SU-DHL-6 (cell line): ENCODE results near the gene HDAC5.
"Not testable (repeated sequence)": the region's sequence is repeated elsewhere in the genome, so short reads cannot be mapped to it uniquely, and the experiment has no call there.

ENCODE experiments used
- H2AFZ ChIP-seq: fragments of 200-600 bp; sonication (generic); 2 replicates; pipeline ENCODE4 v1.6.1; 2014; ENCODE audit warnings: low read depth, mild to moderate bottlenecking, moderate library complexity, mixed read lengths, antibody characterized with exemption, low read length; ENCODE audit not compliant: severe bottlenecking
- H3F3A ChIP-seq: fragments of 200-600 bp; shearing (Covaris generic); 2 replicates; pipeline ENCODE4 v1.6.0; 2016; ENCODE audit warnings: antibody characterized with exemption, mild to moderate bottlenecking; ENCODE audit not compliant: insufficient read depth
- H3K27ac ChIP-seq: fragments of 200-600 bp; sonication (generic); 2 replicates; pipeline ENCODE4 v1.5.1; 2016; ENCODE audit warnings: low read depth, mild to moderate bottlenecking, low read length, moderate library complexity, mixed read lengths
- H3K27me3 ChIP-seq: fragments of 200-600 bp; sonication (generic), shearing (Covaris generic); 2 replicates; pipeline ENCODE4 v1.6.0; 2014; ENCODE audit warnings: mild to moderate bottlenecking, low read length
- H3K36me3 ChIP-seq: fragments of 200-600 bp; sonication (generic); 2 replicates; pipeline ENCODE4 v1.6.1; 2014; ENCODE audit warnings: mild to moderate bottlenecking, low read length, mixed read lengths
- H3K4me2 ChIP-seq: fragments of 300-600, 200-600 bp; shearing (Covaris generic), sonication (generic); 2 replicates; pipeline ENCODE4 v1.6.0; 2014; ENCODE audit warnings: low read length, low read depth, mild to moderate bottlenecking; ENCODE audit not compliant: poor library complexity, severe bottlenecking
- H3K4me3 ChIP-seq: fragments of 200-600 bp; sonication (generic); 2 replicates; pipeline ENCODE4 v1.5.1; 2014; ENCODE audit warnings: antibody characterized with exemption, low read length, mild to moderate bottlenecking, mixed read lengths; ENCODE audit not compliant: insufficient read depth, poor library complexity, severe bottlenecking
- H3K79me2 ChIP-seq: fragments of 200-600 bp; sonication (generic); 2 replicates; pipeline ENCODE4 v1.6.1; 2014; ENCODE audit warnings: mild to moderate bottlenecking, low read length, moderate library complexity; ENCODE audit not compliant: insufficient read depth
- H3K9ac ChIP-seq: fragments of 200-600 bp; sonication (generic); 2 replicates; pipeline ENCODE4 v1.7.0; 2014; ENCODE audit warnings: mild to moderate bottlenecking, low read length
- H3K9me2 ChIP-seq: fragments of 200-600 bp; sonication (generic); replicated peaks from 2 replicates; pipeline ENCODE4 v1.6.1; 2014; ENCODE audit warnings: low read length; ENCODE audit not compliant: insufficient read depth
- H3K9me3 ChIP-seq: fragments of 200-600 bp; sonication (generic); 2 replicates; pipeline ENCODE4 v1.6.1; 2014; ENCODE audit warnings: low read length, mixed read lengths; ENCODE audit not compliant: insufficient read depth
- H4K20me1 ChIP-seq: fragments of 200-600 bp; sonication (generic); 2 replicates; pipeline ENCODE4 v1.6.1; 2014; ENCODE audit warnings: low read depth, mild to moderate bottlenecking, antibody characterized with exemption, low read length, moderate library complexity, mixed read lengths
- CTCF ChIP-seq: fragments of 200-600 bp; sonication (generic); IDR thresholded peaks from one replicate; pipeline ENCODE4 v1.5.1; 2017; ENCODE audit warnings: antibody characterized with exemption, mild to moderate bottlenecking, low read length, moderate library complexity; ENCODE audit not compliant: insufficient read depth, poor library complexity, severe bottlenecking
- EZH2phosphoT487 ChIP-seq: fragments of 200-600 bp; sonication (generic), shearing (Covaris generic); conservative IDR thresholded peaks from 2 replicates; pipeline ENCODE4 v1.6.1; 2018; ENCODE audit warnings: mild to moderate bottlenecking, antibody characterized with exemption, low read length, moderate library complexity, mixed read lengths

Gene HDAC5

GRCh38 chr17:44053125-44053872, 70.1 kb downstream of the HDAC5 start:
- Histone ChIP-seq H4K20me1 (0 out of 2 replicates have a peak, but pooled peaks cover 6% of the 10 kb centered on the region), H3K36me3 (peaks cover 15% of the 10 kb centered on the region; the same call in 1 of the 2 replicates), H3K4me3 (no peak overlapping the region), H3K9me3 (no peaks in the 10 kb centered on the region), H3K27me3 (no peaks in the 10 kb centered on the region), H3K9ac (no peak overlapping the region), H3K9me2 (no peaks in the 10 kb centered on the region), H3F3A (no peaks in the 10 kb centered on the region), H3K27ac (no peak overlapping the region), H3K4me2 (no peak overlapping the region), H2AFZ (no peak overlapping the region), H3K79me2 (peaks cover 86% of the 10 kb centered on the region)
- no peak for TF ChIP-seq CTCF
- TF ChIP-seq EZH2phosphoT487: no peak

GRCh38 chr17:44049294-44050060, 74.0 kb downstream of the HDAC5 start:
- H2AFZ ChIP-seq: no peak overlapping the region
- no peak for TF ChIP-seq CTCF
- no peak for TF ChIP-seq EZH2phosphoT487
- no peaks in the 10 kb centered on the region for H3K9me2 ChIP-seq
- no peak overlapping the region for H3K4me3 ChIP-seq
- H3K27ac ChIP-seq: no peak overlapping the region
- no peaks in the 10 kb centered on the region for H3K27me3 ChIP-seq
- H4K20me1 ChIP-seq: 0 out of 2 replicates have a peak, but pooled peaks cover 6% of the 10 kb centered on the region
- peaks cover 5% of the 10 kb centered on the region; the same call in 1 of the 2 replicates for H3F3A ChIP-seq
- no peak overlapping the region for H3K9ac ChIP-seq
- H3K9me3 ChIP-seq: no peaks in the 10 kb centered on the region
- peaks cover 17% of the 10 kb centered on the region; the same call in 1 of the 2 replicates for H3K36me3 ChIP-seq
- peaks cover 73% of the 10 kb centered on the region for H3K79me2 ChIP-seq
- H3K4me2 ChIP-seq: no peak overlapping the region

GRCh38 chr17:44046893-44047292, 76.5 kb downstream of the HDAC5 start:
- H3K9me2 ChIP-seq, H3F3A ChIP-seq, H4K20me1 ChIP-seq, H3K27me3 ChIP-seq, H2AFZ ChIP-seq, H3K9ac ChIP-seq, H3K4me3 ChIP-seq, H3K9me3 ChIP-seq, H3K4me2 ChIP-seq, H3K27ac ChIP-seq: not testable (repeated sequence)
- Histone ChIP-seq H3K79me2 (peaks cover 70% of the 10 kb centered on the region), H3K36me3 (peaks cover 14% of the 10 kb centered on the region; the same call in 1 of the 2 replicates)
